K562 (cell line): ENCODE results near the gene ITPRID2. TPM values are rescaled to one million over a fixed set of nuclear protein-coding genes. Genes with fewer than 3 reads are reported as not detected.
A peak's percentile ranks its signal among the peaks of the same experiment; 100 is the strongest.

Experiments used
- ATAC-seq: fragments of 200-7000 bp; cut with Tn5 transposase; 3 replicates; pipeline ENCODE4 v1.9.1; 2020; ENCODE audit warnings: moderate library complexity
- BruUV-seq: library from RNA; stranded (reverse); fragments of 400-500 nt; replicated peaks from 2 replicates; lab custom pipeline; 2021; lab: Mats Ljungman, UMichigan
- CTCF ChIA-PET: fragments of 300-600 bp; formaldehyde crosslinking; extraction: SDS; loops from one replicate; lab custom pipeline; 2021; ENCODE audit warnings: low intra/inter-chr PET ratio; lab: Yijun Ruan, JAX
- POLR2A ChIA-PET: fragments of 300-600, 350-650 bp; sonication (Branson Sonifier 250); formaldehyde crosslinking; extraction: SDS; loops from one replicate; lab custom pipeline; 2021; ENCODE audit warnings: antibody characterized with exemption, inconsistent platforms; lab: Yijun Ruan, JAX
- DNase-seq, 4 experiments: peaks; one replicate each; pipeline versions ENCODE4 v3.0.0 to v3.0.0-alpha.2; 2011 to 2018; ENCODE audit warnings: low spot score in 3 of 4, mixed read lengths in 3 of 4; ENCODE audit errors: extremely low read depth in 1 of 4
- FAIRE-seq: peaks from 2 replicates; lab custom pipeline; 2011; peaks lifted over from hg19 to GRCh38; lab: Jason Lieb, UNC
- H2AFZ ChIP-seq: 2 replicates; pipeline ENCODE4 v1.6.0; 2011; ENCODE audit warnings: low read depth, low read length, control low read depth, inconsistent platforms
- H3K27ac ChIP-seq: fragments of 200-600 bp; 3 replicates; pipeline ENCODE4 v1.8.0; 2011; ENCODE audit warnings: low read depth, mild to moderate bottlenecking, control low read depth, inconsistent platforms, low read length, moderate library complexity, mixed read lengths; ENCODE audit errors: extremely low read depth
- H3K27me3 ChIP-seq, 2 experiments: fragments of 300-600 bp in 1 of 2; 2 replicates in 1 of 2; 3 replicates in 1 of 2; pipeline versions ENCODE4 v1.6.0 to v1.8.0; 2011; ENCODE audit warnings: inconsistent platforms in 2 of 2, low read length in 2 of 2, mild to moderate bottlenecking in 1 of 2, mixed read lengths in 1 of 2, moderate library complexity in 1 of 2; ENCODE audit not compliant: control insufficient read depth in 2 of 2, insufficient read depth in 2 of 2
- H3K36me3 ChIP-seq: fragments of 300-600 bp; 3 replicates; pipeline ENCODE4 v1.8.0; 2011; ENCODE audit warnings: mild to moderate bottlenecking, low read length, inconsistent platforms; ENCODE audit not compliant: control insufficient read depth, insufficient read depth
- H3K4me1 ChIP-seq, 2 experiments: fragments of 200-600 bp in 1 of 2; replicated peaks in 1 of 2; 2 replicates in 1 of 2; 3 replicates in 1 of 2; pipeline versions ENCODE4 v1.5.1 to v1.8.0; 2011; ENCODE audit warnings: inconsistent platforms in 2 of 2, low read length in 2 of 2, mild to moderate bottlenecking in 1 of 2, mixed read lengths in 1 of 2, moderate library complexity in 1 of 2; ENCODE audit not compliant: control insufficient read depth in 2 of 2, insufficient read depth in 2 of 2
- H3K4me2 ChIP-seq: 2 replicates; pipeline ENCODE4 v1.6.1; 2011; ENCODE audit warnings: low read length, control low read depth, inconsistent platforms, mixed read lengths; ENCODE audit not compliant: insufficient read depth
- H3K4me3 ChIP-seq: fragments of 200-600 bp; sonication (generic), shearing (Covaris generic); 2 replicates; pipeline ENCODE4 v1.5.1; 2016; ENCODE audit warnings: control low read depth, inconsistent platforms
- H3K79me2 ChIP-seq: fragments of 200-600 bp; 3 replicates; pipeline ENCODE4 v1.8.0; 2011; ENCODE audit warnings: low read length, inconsistent platforms; ENCODE audit not compliant: control insufficient read depth, insufficient read depth
- H3K9ac ChIP-seq, 2 experiments: 2 replicates each; pipeline versions ENCODE4 v1.6.0 to v1.6.1; 2011; ENCODE audit warnings: low read depth in 2 of 2, low read length in 2 of 2, control low read depth in 1 of 2, inconsistent platforms in 1 of 2, mild to moderate bottlenecking in 1 of 2, mixed read lengths in 1 of 2; ENCODE audit not compliant: insufficient read depth in 1 of 2
- H3K9me1 ChIP-seq: one replicate; pipeline ENCODE4 v1.6.0; 2011; ENCODE audit warnings: inconsistent platforms, mild to moderate bottlenecking, low read length, moderate library complexity; ENCODE audit not compliant: control insufficient read depth, insufficient read depth
- H3K9me3 ChIP-seq: replicated peaks from 2 replicates; pipeline ENCODE4 v1.5.1; 2011; ENCODE audit warnings: low read depth, low read length, inconsistent platforms; ENCODE audit not compliant: control insufficient read depth, insufficient read depth
- H4K20me1 ChIP-seq: replicated peaks from 2 replicates; pipeline ENCODE4 v1.6.1; 2011; ENCODE audit warnings: low read length, inconsistent platforms, mixed read lengths; ENCODE audit not compliant: control insufficient read depth, insufficient read depth
- MECOM ChIP-seq: fragments of 250-450 bp; sonication (Bioruptor Pico); IDR thresholded peaks from 2 replicates; pipeline ENCODE4 v1.8.0; 2022; ENCODE audit warnings: inconsistent platforms
- MEF2D ChIP-seq: conservative IDR thresholded peaks from 2 replicates; pipeline ENCODE4 v1.6.1; 2016; ENCODE audit warnings: low read depth, missing genetic modification characterization, missing compliant biosample characterization
- RBFOX2 ChIP-seq: fragments of 200-400 bp; formaldehyde crosslinking; IDR thresholded peaks from 2 replicates; pipeline ENCODE4 v1.6.1; 2017; ENCODE audit warnings: low read depth, mild to moderate bottlenecking, low read length, moderate library complexity
- RNF2 ChIP-seq: sonication (generic); IDR thresholded peaks from 2 replicates; pipeline ENCODE4 v1.6.1; 2016
- TAF9B ChIP-seq: fragments of 450-650 bp; IDR thresholded peaks from 2 replicates; pipeline ENCODE4 v1.6.1; 2018; ENCODE audit warnings: mild to moderate bottlenecking; ENCODE audit not compliant: partially characterized antibody
- WGBS: fragments of 100-300 bp; shearing (Covaris generic); methylation state at CpG from one replicate; pipeline ENCODE4 v1.1.6; 2016; ENCODE audit warnings: low coverage, mixed read lengths; ENCODE audit not compliant: insufficient coverage; ENCODE audit errors: missing lambda C conversion rate; 5-methylcytosine and 5-hydroxymethylcytosine counted together
- in situ Hi-C: fragments of 300-500 bp; cut with MboI; formaldehyde crosslinking; loops from 4 replicates; pipeline ENCODE4 v1.15.0; 2018; ENCODE audit warnings: inconsistent platforms, mixed read lengths
- intact Hi-C: fragments of 100-400 bp; cut with micrococcal nuclease; formaldehyde crosslinking; loops from 2 replicates; pipeline ENCODE4 v1.14.2; 2022
- polyA plus RNA-seq, 8 experiments: library from polyadenylated mRNA; depleted of rRNA in 4 of 8; stranded (reverse) in 5 of 8; unstranded in 3 of 8; fragments of >200 nt; fragmentation: Nextera tagmentation in 2 of 8; fragmentation: Illumina TruSeq in 1 of 8; extraction: Ambion mirVana in 2 of 8; extraction: Trizol in 1 of 8; gene quantifications; 2 replicates each; pipeline versions ENCODE4 v1.2.1 to v1.2.3, GENCODE V29; 2011 to 2014; ENCODE audit warnings: inconsistent platforms in 1 of 8, missing spikeins in 1 of 8
- total RNA-seq, 7 experiments: library from RNA; depleted of rRNA in 6 of 7; stranded (reverse); fragments of >200 nt in 6 of 7; fragmentation: Illumina TruSeq in 2 of 7; extraction: Trizol in 2 of 7; gene quantifications; 2 replicates each; pipeline versions ENCODE4 v1.2.1 to v1.2.3, GENCODE V29; 2011 to 2021; ENCODE audit warnings: low replicate concordance in 1 of 7
- TF ChIP-seq, protein P1 (sequence below): fragments of 250-450 bp; sonication (Bioruptor Pico); IDR thresholded peaks from 2 replicates; pipeline ENCODE4 v1.8.0; 2022; ENCODE audit warnings: inconsistent platforms

The ITPRID2 gene
- total and polyA plus RNA-seq, 9 of the 15 experiments (the other 6 are each of a cell fraction or from before 2014, with no cell fraction given): 18.5 to 77.8 (median 52.0) TPM

DNA sequence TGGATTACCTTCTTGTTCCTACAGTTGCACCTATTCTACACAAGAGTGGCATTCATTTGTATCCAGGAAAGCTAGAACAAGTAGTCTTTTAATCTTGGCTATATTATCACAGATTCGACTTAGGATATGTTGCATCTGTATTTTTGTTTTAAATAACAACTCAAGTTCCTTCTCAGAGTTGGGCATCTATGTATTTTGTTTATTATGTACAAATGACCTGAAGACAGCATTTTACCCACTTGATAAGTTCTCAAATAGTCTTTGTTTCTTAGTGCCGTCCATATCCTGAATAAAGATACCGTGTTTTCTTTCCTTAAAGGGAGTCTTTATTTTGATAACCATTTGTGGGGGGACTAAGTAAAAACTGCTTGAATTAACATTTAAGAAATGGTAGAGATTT is 2.9 kb downstream of the ITPRID2 start:
- Histone ChIP-seq H3K9me3 (no peaks in the 10 kb centered on the region), H3K36me3 (peaks cover 56% of the 10 kb centered on the region), H3K9me1 (no peaks in the 10 kb centered on the region), H3K27ac (peak overlapping the region; percentile 18; the same call in 1 of the 3 replicates), H2AFZ (no peak overlapping the region), H4K20me1 (no peaks in the 10 kb centered on the region), H3K4me2 (peak overlapping the region; percentile 71), H3K4me3 (peak overlapping the region; percentile 12; the same call in 1 of the 2 replicates), H3K9ac (peak overlapping the region in 1 of 2 experiments; percentile 95; a peak in 1 of 4 replicates), H3K4me1 (peaks cover 7 to 24% of the 10 kb centered on the region in 2 experiments; a peak in 4 of 5 replicates), H3K79me2 (peaks cover 58% of the 10 kb centered on the region), H3K27me3 (no peaks in the 10 kb centered on the region)
- no peak for FAIRE-seq
- ChIA-PET POLR2A (no interaction called here), CTCF (interaction anchor here (0.6 kb wide), 1 partner anchor 1808 kb away, joined by 3 read pairs; no protein-coding TSS in a partner anchor)
- TF ChIP-seq, protein P1, sequence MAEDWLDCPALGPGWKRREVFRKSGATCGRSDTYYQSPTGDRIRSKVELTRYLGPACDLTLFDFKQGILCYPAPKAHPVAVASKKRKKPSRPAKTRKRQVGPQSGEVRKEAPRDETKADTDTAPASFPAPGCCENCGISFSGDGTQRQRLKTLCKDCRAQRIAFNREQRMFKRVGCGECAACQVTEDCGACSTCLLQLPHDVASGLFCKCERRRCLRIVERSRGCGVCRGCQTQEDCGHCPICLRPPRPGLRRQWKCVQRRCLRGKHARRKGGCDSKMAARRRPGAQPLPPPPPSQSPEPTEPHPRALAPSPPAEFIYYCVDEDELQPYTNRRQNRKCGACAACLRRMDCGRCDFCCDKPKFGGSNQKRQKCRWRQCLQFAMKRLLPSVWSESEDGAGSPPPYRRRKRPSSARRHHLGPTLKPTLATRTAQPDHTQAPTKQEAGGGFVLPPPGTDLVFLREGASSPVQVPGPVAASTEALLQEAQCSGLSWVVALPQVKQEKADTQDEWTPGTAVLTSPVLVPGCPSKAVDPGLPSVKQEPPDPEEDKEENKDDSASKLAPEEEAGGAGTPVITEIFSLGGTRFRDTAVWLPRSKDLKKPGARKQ: 0 out of 2 replicates have a peak, but pooled peaks have one; percentile 23
- no peak for TF ChIP-seq RBFOX2
- ATAC-seq: no peak
- in situ Hi-C loops (no loop called here), intact Hi-C loops (loop anchor here (5.0 to 10.0 kb wide), 3 partner anchors 82 to 1890 kb away; partner anchors contain the start of genes CWC22 and UBE2E3)
- 45% methylated on average over 3 of the region's 3 CpGs for WGBS
- BruUV-seq: no TSS peak
- no peak for DNase-seq

DNA sequence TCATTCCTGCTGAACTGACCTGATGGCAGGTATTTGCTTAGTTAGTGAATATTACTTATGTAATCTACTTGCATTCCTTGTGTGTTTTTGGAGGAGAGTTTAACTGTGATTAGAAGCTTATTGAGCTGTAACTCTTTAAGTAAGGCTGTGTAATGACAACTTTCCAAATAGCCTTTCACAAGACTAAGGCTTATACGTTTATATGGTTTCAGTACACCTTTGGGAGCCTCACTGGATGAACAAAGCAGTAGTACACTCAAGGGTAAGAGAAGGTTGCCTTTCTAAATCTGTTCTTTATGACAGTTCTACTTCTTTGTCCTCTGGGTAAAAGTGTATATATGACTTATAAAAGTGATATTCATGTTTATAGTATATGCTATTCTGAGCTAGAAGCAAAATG is 4.3 kb downstream of the ITPRID2 start:
- Histone ChIP-seq H4K20me1 (no peaks in the 10 kb centered on the region), H2AFZ (no peak overlapping the region), H3K4me3 (no peak overlapping the region), H3K9me3 (no peaks in the 10 kb centered on the region), H3K27ac (no peak overlapping the region), H3K9me1 (no peaks in the 10 kb centered on the region), H3K27me3 (no peaks in the 10 kb centered on the region), H3K4me1 (peaks cover 7 to 26% of the 10 kb centered on the region in 2 experiments; a peak in 4 of 5 replicates), H3K36me3 (peaks cover 70% of the 10 kb centered on the region), H3K9ac (no peak overlapping the region; a peak in 1 of 4 replicates), H3K4me2 (no peak overlapping the region), H3K79me2 (peaks cover 58% of the 10 kb centered on the region)
- 69% methylated on average over 1 of the region's 1 CpG for WGBS
- DNase-seq (no peak), ATAC-seq (no peak), FAIRE-seq (no peak)
- BruUV-seq: no TSS peak
- ChIA-PET POLR2A (interaction anchor here (1.0 to 1.9 kb wide), 2 partner anchors 9 to 14 kb away, joined by 3 to 4 read pairs; no protein-coding TSS in a partner anchor), CTCF (no interaction called here)
- in situ Hi-C loops: no loop called here
- intact Hi-C loops: loop anchor here (10.0 kb wide), 2 partner anchors 911 to 1891 kb away; partner anchors contain the start of genes CWC22 and UBE2E3
- TF ChIP-seq RNF2 (no peak), TAF9B (no peak), MECOM (CRISPR knock-in tag) (no peak), MEF2D (tag) (no peak)
